NCI-H1436 treated with DMSO at 0.1 percent for 48 hours (cell line): Measurements from ENCODE around the gene MYO5A.

ENCODE experiments used
- DNase-seq: peaks from one replicate; lab custom pipeline; 2025; lab: John Stamatoyannopoulos, UW

The MYO5A gene

GRCh38 chr15:52361975-52362494, 166.6 kb downstream of the MYO5A start:
- DNase-seq = no peak

GRCh38 chr15:52361494-52361893, 167.2 kb downstream of the MYO5A start:
- no peak for DNase-seq

DNA sequence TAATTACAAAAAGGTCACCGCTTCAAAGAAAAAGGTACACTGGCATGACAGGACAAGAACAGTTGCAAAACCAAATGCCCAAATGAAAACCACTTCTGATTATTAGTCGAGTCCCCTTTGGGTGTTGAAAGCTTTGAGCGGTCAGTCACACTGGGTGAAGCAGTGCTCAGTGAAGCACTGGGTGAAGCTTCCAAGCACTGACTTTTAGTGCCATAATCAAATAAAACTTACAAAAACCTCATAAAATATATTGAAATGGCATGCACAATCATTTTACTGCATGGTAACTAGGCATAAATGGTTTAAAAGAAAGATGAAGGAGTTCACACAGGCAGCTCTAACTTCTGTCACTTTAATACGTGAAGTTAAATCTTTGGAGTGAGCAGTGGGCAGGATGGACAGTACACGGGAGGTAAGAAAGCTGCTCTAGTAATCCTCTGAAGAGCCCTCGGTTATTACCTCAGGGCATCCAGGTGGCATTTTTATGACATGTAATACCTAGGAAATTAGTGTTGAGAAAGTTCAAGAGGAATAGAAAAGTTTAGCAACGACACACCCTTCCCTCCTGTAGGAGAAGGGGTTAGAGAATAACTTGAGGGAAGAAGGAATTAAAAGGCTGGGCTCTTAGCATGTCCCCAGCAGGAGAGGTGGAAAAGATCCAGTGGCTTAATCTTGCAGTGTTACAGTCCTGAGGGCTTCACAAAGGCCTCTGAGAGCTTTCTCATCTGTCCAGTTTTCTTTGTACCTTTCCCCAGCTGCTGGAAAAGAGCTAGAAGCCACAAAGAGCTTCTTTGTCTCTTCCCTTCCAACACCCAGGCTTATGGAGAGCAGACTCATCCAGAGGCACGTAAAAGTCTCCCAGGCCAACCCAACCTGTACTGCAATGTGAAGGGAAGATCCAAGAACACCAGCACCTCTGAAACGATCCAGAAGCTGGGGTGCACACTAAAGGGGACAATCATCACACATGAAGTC, 168.2 kb downstream of the MYO5A start:
- no peak for DNase-seq

DNA sequence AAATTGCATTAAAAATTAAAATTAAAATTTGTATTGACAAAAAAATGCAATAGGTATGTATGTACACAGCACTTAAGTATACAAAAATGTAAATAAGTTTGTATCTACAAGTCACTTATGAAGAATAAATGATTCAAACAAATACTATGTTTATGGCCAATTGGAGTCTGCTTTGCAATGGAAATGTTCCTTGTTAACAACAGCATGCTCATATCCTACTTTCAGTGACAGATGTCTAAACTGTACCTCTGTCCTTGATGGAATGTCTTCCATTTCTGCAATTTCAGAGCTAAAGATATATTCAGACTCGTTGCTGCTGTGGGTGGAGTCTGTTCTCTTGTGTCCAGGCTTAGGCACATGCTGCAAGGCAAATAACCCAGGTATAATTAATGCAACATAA, 169.0 kb downstream of the MYO5A start:
- DNase-seq = no peak

GRCh38 chr15:52357949-52358348, 170.7 kb downstream of the MYO5A start:
- no peak for DNase-seq

- no peak for DNase-seq
Measured at GRCh38 chr15:52352086-52352485, 176.6 kb downstream of the MYO5A start.

GRCh38 chr15:52351206-52351908, 177.3 kb downstream of the MYO5A start:
- DNase-seq = no peak

DNA sequence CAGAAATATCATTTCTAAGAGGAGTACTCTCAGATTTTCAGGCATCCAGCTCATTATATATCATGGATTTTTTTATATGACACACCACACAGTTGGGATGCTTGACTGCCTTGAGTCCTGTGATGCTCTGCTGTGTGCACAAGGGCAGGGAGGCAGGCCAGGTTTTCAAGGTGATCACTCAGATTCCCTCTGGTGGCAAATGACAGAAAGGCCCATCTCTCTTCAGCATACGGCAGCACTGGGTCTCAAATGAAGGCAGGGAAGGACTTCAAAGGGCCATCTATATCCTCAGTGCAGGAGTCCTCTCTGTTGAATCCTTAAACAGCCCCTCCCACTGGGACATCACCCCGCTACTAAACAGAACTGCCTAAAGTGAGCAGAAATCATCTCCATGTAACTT, 178.3 kb downstream of the MYO5A start:
- no peak for DNase-seq

- DNase-seq = no peak
Measured at GRCh38 chr15:52349052-52349700, 179.5 kb downstream of the MYO5A start.

- no peak for DNase-seq
Measured at GRCh38 chr15:52348056-52348745, 180.5 kb downstream of the MYO5A start.

- no peak for DNase-seq
Measured at GRCh38 chr15:52344592-52344991, 184.1 kb downstream of the MYO5A start.

GRCh38 chr15:52343831-52344230, 184.8 kb downstream of the MYO5A start:
- no peak for DNase-seq

DNA sequence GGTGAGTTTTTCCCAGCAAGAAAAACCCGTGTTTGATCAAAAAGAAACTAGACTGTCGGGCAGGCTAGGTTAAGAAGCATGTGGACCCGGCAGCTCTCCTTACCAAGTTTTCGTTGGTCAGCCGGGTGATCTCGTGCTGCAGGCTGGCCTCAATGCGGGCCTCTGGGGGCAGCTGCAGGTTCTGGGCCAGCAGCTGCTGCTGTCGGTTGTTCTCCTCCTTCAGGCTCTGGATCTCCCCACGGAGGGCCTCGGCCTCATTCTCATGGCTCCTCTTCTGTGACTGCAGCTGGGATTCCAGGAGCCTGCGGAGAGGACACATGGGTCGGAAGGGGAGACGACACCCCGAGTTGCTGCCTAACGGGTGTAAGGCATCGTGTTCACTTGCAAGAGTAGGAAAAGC, 188.6 kb downstream of the MYO5A start:
- no peak for DNase-seq

- DNase-seq = no peak
Measured at GRCh38 chr15:52338891-52339290, 189.8 kb downstream of the MYO5A start.

DNA sequence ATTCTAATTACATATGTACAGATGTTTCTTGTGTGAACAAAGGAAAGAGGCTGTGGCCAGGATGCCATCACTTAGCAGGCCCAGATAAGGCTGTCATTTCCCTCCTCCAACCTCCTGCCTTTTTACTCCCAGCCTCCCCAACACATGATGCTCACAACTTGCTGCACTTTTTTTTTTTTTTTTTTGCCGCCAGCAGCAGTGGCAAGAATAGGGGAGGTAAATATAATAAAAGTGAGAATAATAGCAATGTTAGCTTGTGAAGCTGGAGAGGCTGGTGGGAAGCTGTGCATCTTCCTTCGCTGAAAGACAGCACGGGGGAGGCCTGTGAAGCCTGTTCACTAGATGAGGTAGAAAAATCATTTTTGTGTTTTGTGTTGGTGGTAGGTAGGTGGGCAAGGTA, 190.6 kb downstream of the MYO5A start:
- no peak for DNase-seq

DNA sequence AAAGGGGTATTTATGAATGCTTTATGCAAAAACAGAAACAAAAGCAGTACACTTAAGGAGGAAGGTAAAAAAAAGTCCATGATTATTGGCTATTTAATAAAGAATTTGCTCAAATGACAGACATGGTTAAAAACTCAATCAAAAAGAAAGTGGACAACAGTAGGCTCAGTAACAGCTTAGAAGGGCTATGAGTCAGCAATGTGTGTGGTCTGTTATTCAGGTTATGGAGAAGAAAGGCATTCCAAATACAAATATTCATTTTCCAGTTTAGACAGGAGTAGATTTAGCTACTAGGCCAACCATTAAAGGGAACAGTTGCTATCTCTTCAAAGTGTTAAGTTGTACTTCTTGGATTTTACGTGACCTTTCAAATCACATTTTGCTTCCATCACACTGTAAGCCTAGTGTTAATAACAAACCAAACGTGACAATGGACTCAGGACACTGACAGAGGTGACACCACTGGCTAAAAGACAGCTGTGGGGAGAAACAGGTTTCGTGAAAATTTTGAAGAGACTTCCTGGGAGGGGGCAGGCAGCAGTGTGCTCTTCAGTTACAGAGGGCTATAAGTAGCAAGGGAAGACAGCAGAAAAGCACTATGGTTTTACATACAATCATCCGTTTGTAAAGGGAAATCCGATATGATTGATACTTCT, 191.4 kb downstream of the MYO5A start:
- no peak for DNase-seq

GRCh38 chr15:52336529-52336928, 192.2 kb downstream of the MYO5A start:
- DNase-seq = no peak

- DNase-seq = no peak
Measured at GRCh38 chr15:52334491-52335160, 194.1 kb downstream of the MYO5A start.

DNA sequence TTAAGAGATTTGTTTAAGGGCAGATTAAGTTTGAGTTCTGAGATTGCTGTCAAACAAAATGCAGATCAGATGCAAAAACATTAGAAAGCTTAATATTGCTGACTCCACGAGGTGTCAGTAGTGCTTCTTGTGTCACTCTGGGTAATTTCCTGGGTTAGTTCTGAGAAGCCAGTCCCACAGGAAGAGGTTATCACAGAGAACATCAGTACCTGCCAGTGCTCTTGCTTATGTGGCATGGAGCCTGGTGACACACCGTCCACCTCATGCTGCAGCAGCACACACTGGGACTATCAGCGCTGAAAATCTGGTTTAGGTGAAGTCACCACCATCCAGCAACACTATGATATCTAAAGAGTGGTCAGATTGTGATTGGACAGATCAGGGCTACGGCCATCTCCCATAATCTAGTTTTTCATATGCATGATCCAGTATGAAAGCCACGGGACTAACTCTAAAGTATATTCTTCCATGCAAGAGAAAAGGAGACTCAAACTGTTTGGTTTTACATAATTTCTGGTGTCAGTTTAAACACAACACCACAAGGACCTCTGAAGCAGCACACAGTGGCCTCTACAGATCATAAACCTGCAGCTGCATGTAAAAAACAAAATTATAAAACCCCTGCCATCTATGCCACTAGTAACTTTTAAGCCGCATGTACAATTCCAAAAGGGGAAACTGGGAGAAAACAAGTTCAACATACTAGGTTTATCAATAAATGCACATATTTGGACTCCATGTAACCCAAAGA, 197.0 kb downstream of the MYO5A start:
- peak; percentile 22 for DNase-seq

DNA sequence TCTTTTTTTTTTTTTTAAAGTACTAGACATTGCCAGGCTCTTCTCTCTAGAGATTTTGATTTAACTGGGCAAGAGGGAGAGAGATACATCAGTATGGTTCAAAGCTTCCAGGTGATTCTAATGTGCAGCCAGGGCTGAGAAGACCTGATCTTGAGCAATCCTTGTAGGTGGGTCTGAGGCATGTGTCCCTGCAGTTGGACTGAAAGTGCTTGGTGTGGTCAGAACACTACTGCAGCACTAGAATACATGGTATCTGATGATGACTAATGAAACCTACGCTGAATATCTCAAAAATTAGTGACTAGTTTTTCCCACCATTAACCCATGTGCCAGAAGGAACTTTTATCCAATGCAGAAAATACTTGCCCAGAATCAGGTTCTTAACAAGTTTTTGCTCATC, 198.7 kb downstream of the MYO5A start:
- DNase-seq = no peak
